Aorta (tissue), 5 donors: ENCODE measurements around the gene INTS15. TPM values are rescaled to one million over a fixed set of nuclear protein-coding genes. Genes with fewer than 3 reads are reported as not detected.
A peak's percentile ranks its signal among the peaks of the same experiment; 100 is the strongest.

Experiments
- ATAC-seq: fragments of 200-7000 bp; cut with Tn5 transposase; one replicate; pipeline ENCODE4 v1.9.1; 2022; ENCODE audit warnings: moderate library complexity; ENCODE audit not compliant: low FRiP score
- DNase-seq, 2 donors: peaks; one replicate each; pipeline ENCODE4 v3.0.0-alpha.2; 2020
- H3K27ac ChIP-seq, 2 donors: one replicate each; pipeline ENCODE4 v1.5.1; 2013; ENCODE audit warnings: low read length in 2 of 2, mild to moderate bottlenecking in 2 of 2, moderate library complexity in 2 of 2, control low read depth in 1 of 2, inconsistent platforms in 1 of 2, low read depth in 1 of 2
- H3K27me3 ChIP-seq, 2 donors: one replicate each; pipeline ENCODE4 v1.6.1; 2013; ENCODE audit warnings: control low read depth in 1 of 2, low read length in 1 of 2, mild to moderate bottlenecking in 1 of 2, moderate library complexity in 1 of 2; ENCODE audit not compliant: insufficient read depth in 2 of 2, control insufficient read depth in 1 of 2
- H3K36me3 ChIP-seq, 2 donors: one replicate each; pipeline ENCODE4 v1.6.1; 2013; ENCODE audit warnings: control low read depth in 1 of 2, low read length in 1 of 2, mild to moderate bottlenecking in 1 of 2; ENCODE audit not compliant: insufficient read depth in 2 of 2, control insufficient read depth in 1 of 2
- H3K4me1 ChIP-seq, 2 donors: one replicate each; pipeline ENCODE4 v1.6.1; 2013; ENCODE audit warnings: low read length in 2 of 2, control low read depth in 1 of 2, mild to moderate bottlenecking in 1 of 2, moderate library complexity in 1 of 2; ENCODE audit not compliant: insufficient read depth in 2 of 2, control insufficient read depth in 1 of 2
- H3K4me3 ChIP-seq, 2 donors: one replicate each; pipeline ENCODE4 v1.5.1; 2013; ENCODE audit warnings: low read length in 2 of 2, control low read depth in 1 of 2, mild to moderate bottlenecking in 1 of 2
- H3K9me3 ChIP-seq: one replicate; pipeline ENCODE4 v1.6.1; 2013; ENCODE audit warnings: mild to moderate bottlenecking, low read length; ENCODE audit not compliant: control insufficient read depth
- WGBS, 2 donors: extraction: QIAGEN DNeasy Blood & Tissue Kit; methylation state at CpG; one replicate each; pipeline ENCODE4 v1.1.7; 2013; 5-methylcytosine and 5-hydroxymethylcytosine counted together
- intact Hi-C, 2 donors: fragments of 100-400 bp; cut with DNase I; formaldehyde crosslinking; loops; one replicate each; pipeline versions ENCODE4 v1.14.2 to v1.15.0; 2022
- long read RNA-seq, 2 donors: library from polyadenylated mRNA; unstranded; transcript quantifications; one replicate each; pipeline ENCODE4 v2.0.0, GENCODE V29; 2020 to 2021
- polyA plus RNA-seq, 2 donors: library from polyadenylated mRNA; stranded (reverse); fragments of 200-250 nt; gene quantifications; one replicate each; pipeline ENCODE4 v1.2.3, GENCODE V29; 2013
- total RNA-seq, 2 donors: library from RNA; stranded (reverse); fragmentation: NEBNext Ultra II Directional; extraction: Animal tissue kit (Norgen Biotek cat#: 25700); gene quantifications; one replicate each; pipeline ENCODE4 v1.2.1, GENCODE V29; 2021
- donor health status: healthy with polysubstance abuse.
- donor health status: Bipolar disorder and iron deficiency.
- donor health status: DM: no; HTN: no; CAD: no.
- donor health status: DM: no; HTN: no; CAD: no.
- donor health status: DM: yes; HTN: yes; CAD: no.

INTS15 gene
- total RNA-seq (10 to 100 TPM; 22.1 to 27.0 TPM), polyA plus RNA-seq (10 to 100 TPM; 12.8 to 28.8 TPM)
- long read RNA-seq, donor 1, partial matches to known transcripts: 5 of 13 reads
- long read RNA-seq, donor 1, other reads (novel, unspliced or antisense): 4 of 13 reads
- long read RNA-seq, donor 2, partial matches to known transcripts: 4 of 12 reads
- long read RNA-seq, donor 2, other reads (novel, unspliced or antisense): 5 of 12 reads

- Histone ChIP-seq H3K4me1 (no peaks in the 10 kb centered on the region), H3K9me3 (no peaks in the 10 kb centered on the region), H3K27me3 (no peaks in the 10 kb centered on the region), H3K27ac (peak within 1 kb of the TSS; percentile 12 to 44), H3K4me3 (peak within 1 kb of the TSS; percentile 43 to 94), H3K36me3 (no peaks in the 10 kb centered on the region)
- DNase-seq (peak; percentile 80 to 93), ATAC-seq (peak; percentile 95)
- intact Hi-C loops: no loop called here
- 0% methylated on average over 87 to 107 of the region's 107 CpGs for whole genome bisulfite sequencing, 2 donors
Observed at GRCh38 chr7:6589829-6590644, at the start of gene INTS15. Gene INTS15 (plus strand): TSS chr7:6590021. CDS start chr7:6590284, 263 bp downstream.

- DNase-seq: no peak
- intact Hi-C loops: no loop called here
- 93 to 100% methylated on average over 1 of the region's 1 CpG for WGBS, 2 donors
Observed at GRCh38 chr7:6542368-6542767, 47.5 kb upstream of the INTS15 start.

GRCh38 chr7:6545398-6546126 lies 44.3 kb upstream of the INTS15 start:
- no peaks in the 10 kb centered on the region for H3K36me3 ChIP-seq
- no peak overlapping the region for H3K27ac ChIP-seq
- no peaks in the 10 kb centered on the region for H3K4me1 ChIP-seq
- WGBS, 2 donors: 79 to 84% methylated on average over 22 of the region's 22 CpGs
- intact Hi-C loops: no loop called here
- DNase-seq (no peak), ATAC-seq (no peak)
- H3K4me3 ChIP-seq: no peak overlapping the region
- no peaks in the 10 kb centered on the region for H3K27me3 ChIP-seq
- no peaks in the 10 kb centered on the region for H3K9me3 ChIP-seq

More at GRCh38 chr7:6542368-6542767, 47.5 kb upstream of the INTS15 start:
- no peaks in the 10 kb centered on the region for H3K27me3 ChIP-seq
- no peak overlapping the region for H3K27ac ChIP-seq
- ATAC-seq: no peak
- H3K36me3 ChIP-seq: no peaks in the 10 kb centered on the region
- H3K4me3 ChIP-seq: no peak overlapping the region
- H3K4me1 ChIP-seq: no peaks in the 10 kb centered on the region
- no peaks in the 10 kb centered on the region for H3K9me3 ChIP-seq

- intact Hi-C loops: no loop called here
- DNase-seq (no peak), ATAC-seq (no peak)
- WGBS, 2 donors: 81 to 86% methylated on average over 10 to 12 of the region's 12 CpGs
- H3K36me3 ChIP-seq: no peaks in the 10 kb centered on the region
- H3K9me3 ChIP-seq: no peaks in the 10 kb centered on the region
- H3K4me3 ChIP-seq: no peak overlapping the region
- no peak overlapping the region for H3K27ac ChIP-seq
- H3K4me1 ChIP-seq: no peaks in the 10 kb centered on the region
- H3K27me3 ChIP-seq: no peaks in the 10 kb centered on the region
Observed at GRCh38 chr7:6546498-6547251, 43.1 kb upstream of the INTS15 start.

- DNase-seq (no peak), ATAC-seq (no peak)
- no peak overlapping the region for H3K27ac ChIP-seq
- H3K4me1 ChIP-seq: no peaks in the 10 kb centered on the region
- no peaks in the 10 kb centered on the region for H3K36me3 ChIP-seq
- intact Hi-C loops: no loop called here
- H3K27me3 ChIP-seq: no peaks in the 10 kb centered on the region
- H3K4me3 ChIP-seq: no peak overlapping the region
- WGBS, 2 donors: 90 to 97% methylated on average over 1 of the region's 1 CpG
- H3K9me3 ChIP-seq: no peaks in the 10 kb centered on the region
Observed at GRCh38 chr7:6547400-6547799, 42.4 kb upstream of the INTS15 start.

- H3K9me3 ChIP-seq: no peaks in the 10 kb centered on the region
- H3K27ac ChIP-seq: no peak within 1 kb of the TSS
- no peaks in the 10 kb centered on the region for H3K36me3 ChIP-seq
- intact Hi-C loops: no loop called here
- DNase-seq (no peak), ATAC-seq (no peak)
- H3K4me3 ChIP-seq: no peak within 1 kb of the TSS
- WGBS, 2 donors: 72 to 77% methylated on average over 45 to 46 of the region's 46 CpGs
- H3K4me1 ChIP-seq: no peaks in the 10 kb centered on the region
- H3K27me3 ChIP-seq: no peaks in the 10 kb centered on the region
Observed at GRCh38 chr7:6551016-6551511, 38.8 kb upstream of the INTS15 start, which contains the start of gene GRID2IP. Gene GRID2IP (minus strand): TSS chr7:6551461. CDS start chr7:6551436, 25 bp downstream.

GRCh38 chr7:6553448-6554044 lies 36.3 kb upstream of the INTS15 start:
- intact Hi-C loops: no loop called here
- H3K36me3 ChIP-seq: no peaks in the 10 kb centered on the region
- ATAC-seq: no peak
- no peak for DNase-seq
- H3K27me3 ChIP-seq: no peaks in the 10 kb centered on the region
- no peak overlapping the region for H3K4me3 ChIP-seq
- 77 to 79% methylated on average over 7 of the region's 7 CpGs for WGBS, 2 donors
- no peak overlapping the region for H3K27ac ChIP-seq
- H3K9me3 ChIP-seq: no peaks in the 10 kb centered on the region
- no peaks in the 10 kb centered on the region for H3K4me1 ChIP-seq

- no peak overlapping the region for H3K4me3 ChIP-seq
- H3K27me3 ChIP-seq: no peaks in the 10 kb centered on the region
- H3K9me3 ChIP-seq: no peaks in the 10 kb centered on the region
- no peak overlapping the region for H3K27ac ChIP-seq
- no peaks in the 10 kb centered on the region for H3K4me1 ChIP-seq
- WGBS, 2 donors: 87 to 89% methylated on average over 7 of the region's 7 CpGs
- ATAC-seq: no peak
- no peak for DNase-seq
- no peaks in the 10 kb centered on the region for H3K36me3 ChIP-seq
- intact Hi-C loops: no loop called here
Observed at GRCh38 chr7:6554848-6555247, 35.0 kb upstream of the INTS15 start.
